ENCODE measurements around the gene HOXA3. TPM values are rescaled to one million over a fixed set of nuclear protein-coding genes. Genes with fewer than 3 reads are reported as not detected.

The HOXA3 gene
- total and polyA plus RNA-seq, 2 of the 13 experiments (the other 11 are each of a cell fraction or from before 2014, with no cell fraction given): 2.9 to 4.6 TPM

DNA sequence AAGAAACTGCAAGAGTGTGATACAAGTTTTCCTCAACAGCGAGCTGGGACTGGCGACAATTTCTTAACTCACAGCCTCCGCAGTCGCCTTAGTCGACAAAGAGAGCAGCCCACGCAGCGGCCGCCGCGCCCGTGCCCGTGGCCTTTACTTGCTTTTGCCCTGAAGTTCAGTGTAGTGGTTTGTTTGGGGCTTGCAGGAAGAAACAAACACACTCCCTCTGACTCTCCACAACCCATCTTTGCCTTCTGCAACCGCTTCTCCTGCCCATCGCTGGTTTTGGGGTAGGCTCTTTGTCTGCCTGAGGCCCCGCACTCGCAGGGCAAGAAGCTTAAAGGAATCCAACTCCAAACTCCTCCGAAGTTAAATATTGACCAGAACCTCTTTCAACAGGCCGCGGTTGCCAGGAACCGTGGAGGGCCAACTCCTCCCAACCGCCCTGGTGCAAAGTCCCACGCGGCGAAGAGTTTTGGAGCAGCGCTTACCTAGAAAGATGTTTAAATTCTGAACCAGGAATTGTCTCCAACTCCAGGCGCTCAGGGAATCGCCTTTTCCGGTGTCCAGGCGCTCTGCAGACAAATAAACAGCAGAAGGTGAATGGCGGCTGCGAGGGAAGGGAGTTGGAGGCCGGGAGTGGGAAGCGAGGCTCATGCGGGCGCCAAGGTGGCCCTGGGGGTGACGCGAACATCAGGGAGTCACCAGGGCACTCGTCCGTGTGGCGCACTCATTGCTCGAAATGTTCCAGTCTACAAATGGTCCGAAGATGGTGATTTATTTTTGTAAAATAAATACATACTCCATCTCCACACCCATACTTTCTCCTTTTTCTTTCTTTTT lies 30.1 kb downstream of the HOXA3 start (continued):
- TF ChIP-seq ZBTB8A (CRISPR knock-in tag; IDR thresholded peaks at IDR 0.05; ENCODE audit: borderline replicate concordance, low read depth) (no peak), ZNF383 (CRISPR knock-in tag; IDR thresholded peaks at IDR 0.05; ENCODE audit: borderline replicate concordance) (no peak), ZNF441 (CRISPR knock-in tag; IDR thresholded peaks at IDR 0.05; ENCODE audit: borderline replicate concordance) (no peak; the same call in 1 of the 2 replicates), ASH2L (IDR thresholded peaks at IDR 0.05; ENCODE audit: insufficient read length, low read depth, low read length) (peak; percentile 80), CAMTA2 (CRISPR knock-in tag; IDR thresholded peaks at IDR 0.05; ENCODE audit: borderline replicate concordance) (no peak), NR2F2 (IDR thresholded peaks at IDR 0.05; ENCODE audit: borderline replicate concordance, low read depth) (peak; percentile 18; the same call in 1 of the 2 replicates), ZSCAN9 (CRISPR knock-in tag; IDR thresholded peaks at IDR 0.05; ENCODE audit: borderline replicate concordance) (peak; percentile 53), ZNF552 (CRISPR knock-in tag; IDR thresholded peaks at IDR 0.05; ENCODE audit: borderline replicate concordance) (no peak), ZFYVE20 (CRISPR knock-in tag; IDR thresholded peaks at IDR 0.05; ENCODE audit: borderline replicate concordance, low read depth) (no peak), ZNF605 (CRISPR knock-in tag; IDR thresholded peaks at IDR 0.05) (peak; percentile 68), TRIM24 (CRISPR knock-in tag; IDR thresholded peaks at IDR 0.05) (no peak), MYNN (CRISPR knock-in tag; IDR thresholded peaks at IDR 0.05; ENCODE audit: low read depth) (no peak), PCBP2 (optimal IDR thresholded peaks at IDR 0.05; ENCODE audit: low read depth, low read length, poor library complexity, severe bottlenecking) (no peak)
- TF ChIP-seq, protein P1, sequence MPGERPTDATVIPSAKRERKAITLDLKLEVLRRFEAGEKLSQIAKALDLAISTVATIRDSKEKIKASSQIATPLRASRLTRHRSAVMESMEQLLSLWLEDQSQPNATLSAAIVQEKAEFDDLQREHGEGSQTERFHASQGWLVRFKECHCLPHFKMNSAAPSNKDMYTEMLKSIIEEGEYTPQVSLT (CRISPR knock-in tag; IDR thresholded peaks at IDR 0.05; ENCODE audit: borderline replicate concordance, low read depth): no peak
- TF ChIP-seq, protein P2, sequence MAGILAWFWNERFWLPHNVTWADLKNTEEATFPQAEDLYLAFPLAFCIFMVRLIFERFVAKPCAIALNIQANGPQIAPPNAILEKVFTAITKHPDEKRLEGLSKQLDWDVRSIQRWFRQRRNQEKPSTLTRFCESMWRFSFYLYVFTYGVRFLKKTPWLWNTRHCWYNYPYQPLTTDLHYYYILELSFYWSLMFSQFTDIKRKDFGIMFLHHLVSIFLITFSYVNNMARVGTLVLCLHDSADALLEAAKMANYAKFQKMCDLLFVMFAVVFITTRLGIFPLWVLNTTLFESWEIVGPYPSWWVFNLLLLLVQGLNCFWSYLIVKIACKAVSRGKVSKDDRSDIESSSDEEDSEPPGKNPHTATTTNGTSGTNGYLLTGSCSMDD (CRISPR knock-in tag; IDR thresholded peaks at IDR 0.05): no peak
- TF ChIP-seq, protein P3, sequence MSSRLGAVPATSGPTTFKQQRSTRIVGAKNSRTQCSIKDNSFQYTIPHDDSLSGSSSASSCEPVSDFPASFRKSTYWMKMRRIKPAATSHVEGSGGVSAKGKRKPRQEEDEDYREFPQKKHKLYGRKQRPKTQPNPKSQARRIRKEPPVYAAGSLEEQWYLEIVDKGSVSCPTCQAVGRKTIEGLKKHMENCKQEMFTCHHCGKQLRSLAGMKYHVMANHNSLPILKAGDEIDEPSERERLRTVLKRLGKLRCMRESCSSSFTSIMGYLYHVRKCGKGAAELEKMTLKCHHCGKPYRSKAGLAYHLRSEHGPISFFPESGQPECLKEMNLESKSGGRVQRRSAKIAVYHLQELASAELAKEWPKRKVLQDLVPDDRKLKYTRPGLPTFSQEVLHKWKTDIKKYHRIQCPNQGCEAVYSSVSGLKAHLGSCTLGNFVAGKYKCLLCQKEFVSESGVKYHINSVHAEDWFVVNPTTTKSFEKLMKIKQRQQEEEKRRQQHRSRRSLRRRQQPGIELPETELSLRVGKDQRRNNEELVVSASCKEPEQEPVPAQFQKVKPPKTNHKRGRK (CRISPR knock-in tag; IDR thresholded peaks at IDR 0.05): no peak
- TF ChIP-seq, protein P4, sequence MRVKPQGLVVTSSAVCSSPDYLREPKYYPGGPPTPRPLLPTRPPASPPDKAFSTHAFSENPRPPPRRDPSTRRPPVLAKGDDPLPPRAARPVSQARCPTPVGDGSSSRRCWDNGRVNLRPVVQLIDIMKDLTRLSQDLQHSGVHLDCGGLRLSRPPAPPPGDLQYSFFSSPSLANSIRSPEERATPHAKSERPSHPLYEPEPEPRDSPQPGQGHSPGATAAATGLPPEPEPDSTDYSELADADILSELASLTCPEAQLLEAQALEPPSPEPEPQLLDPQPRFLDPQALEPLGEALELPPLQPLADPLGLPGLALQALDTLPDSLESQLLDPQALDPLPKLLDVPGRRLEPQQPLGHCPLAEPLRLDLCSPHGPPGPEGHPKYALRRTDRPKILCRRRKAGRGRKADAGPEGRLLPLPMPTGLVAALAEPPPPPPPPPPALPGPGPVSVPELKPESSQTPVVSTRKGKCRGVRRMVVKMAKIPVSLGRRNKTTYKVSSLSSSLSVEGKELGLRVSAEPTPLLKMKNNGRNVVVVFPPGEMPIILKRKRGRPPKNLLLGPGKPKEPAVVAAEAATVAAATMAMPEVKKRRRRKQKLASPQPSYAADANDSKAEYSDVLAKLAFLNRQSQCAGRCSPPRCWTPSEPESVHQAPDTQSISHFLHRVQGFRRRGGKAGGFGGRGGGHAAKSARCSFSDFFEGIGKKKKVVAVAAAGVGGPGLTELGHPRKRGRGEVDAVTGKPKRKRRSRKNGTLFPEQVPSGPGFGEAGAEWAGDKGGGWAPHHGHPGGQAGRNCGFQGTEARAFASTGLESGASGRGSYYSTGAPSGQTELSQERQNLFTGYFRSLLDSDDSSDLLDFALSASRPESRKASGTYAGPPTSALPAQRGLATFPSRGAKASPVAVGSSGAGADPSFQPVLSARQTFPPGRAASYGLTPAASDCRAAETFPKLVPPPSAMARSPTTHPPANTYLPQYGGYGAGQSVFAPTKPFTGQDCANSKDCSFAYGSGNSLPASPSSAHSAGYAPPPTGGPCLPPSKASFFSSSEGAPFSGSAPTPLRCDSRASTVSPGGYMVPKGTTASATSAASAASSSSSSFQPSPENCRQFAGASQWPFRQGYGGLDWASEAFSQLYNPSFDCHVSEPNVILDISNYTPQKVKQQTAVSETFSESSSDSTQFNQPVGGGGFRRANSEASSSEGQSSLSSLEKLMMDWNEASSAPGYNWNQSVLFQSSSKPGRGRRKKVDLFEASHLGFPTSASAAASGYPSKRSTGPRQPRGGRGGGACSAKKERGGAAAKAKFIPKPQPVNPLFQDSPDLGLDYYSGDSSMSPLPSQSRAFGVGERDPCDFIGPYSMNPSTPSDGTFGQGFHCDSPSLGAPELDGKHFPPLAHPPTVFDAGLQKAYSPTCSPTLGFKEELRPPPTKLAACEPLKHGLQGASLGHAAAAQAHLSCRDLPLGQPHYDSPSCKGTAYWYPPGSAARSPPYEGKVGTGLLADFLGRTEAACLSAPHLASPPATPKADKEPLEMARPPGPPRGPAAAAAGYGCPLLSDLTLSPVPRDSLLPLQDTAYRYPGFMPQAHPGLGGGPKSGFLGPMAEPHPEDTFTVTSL (CRISPR knock-in tag; IDR thresholded peaks at IDR 0.05; ENCODE audit: borderline replicate concordance): peak; percentile 72; the same call in 1 of the 2 replicates
- TF ChIP-seq, protein P5, sequence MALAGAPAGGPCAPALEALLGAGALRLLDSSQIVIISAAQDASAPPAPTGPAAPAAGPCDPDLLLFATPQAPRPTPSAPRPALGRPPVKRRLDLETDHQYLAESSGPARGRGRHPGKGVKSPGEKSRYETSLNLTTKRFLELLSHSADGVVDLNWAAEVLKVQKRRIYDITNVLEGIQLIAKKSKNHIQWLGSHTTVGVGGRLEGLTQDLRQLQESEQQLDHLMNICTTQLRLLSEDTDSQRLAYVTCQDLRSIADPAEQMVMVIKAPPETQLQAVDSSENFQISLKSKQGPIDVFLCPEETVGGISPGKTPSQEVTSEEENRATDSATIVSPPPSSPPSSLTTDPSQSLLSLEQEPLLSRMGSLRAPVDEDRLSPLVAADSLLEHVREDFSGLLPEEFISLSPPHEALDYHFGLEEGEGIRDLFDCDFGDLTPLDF (CRISPR knock-in tag; IDR thresholded peaks at IDR 0.05): no peak

Measured in HepG2 (cell line).